GM21526 (cell line): ENCODE measurements around the gene MRGPRG.
"Not testable (repeated sequence)": the region's sequence is repeated elsewhere in the genome, so short reads cannot be mapped to it uniquely, and the experiment has no call there.

ENCODE experiments used
- ATAC-seq: cut with Tn5 transposase; IDR thresholded peaks from one replicate; pipeline ENCODE4 v1.9.1; 2021; ENCODE audit warnings: moderate library complexity; ENCODE audit not compliant: unreplicated experiment, low FRiP score

Gene MRGPRG

GRCh38 chr11:3181725-3182461, 36.7 kb downstream of the MRGPRG start:
- no peak for ATAC-seq

- ATAC-seq = no peak
Observed at GRCh38 chr11:3180869-3181268, 37.7 kb downstream of the MRGPRG start.

GRCh38 chr11:3178349-3178748, 40.3 kb downstream of the MRGPRG start:
- no peak for ATAC-seq

- ATAC-seq = no peak
Observed at GRCh38 chr11:3177931-3178330, 40.7 kb downstream of the MRGPRG start.

- ATAC-seq = no peak
Observed at GRCh38 chr11:3176487-3176886, 42.1 kb downstream of the MRGPRG start.

- ATAC-seq = no peak
Observed at GRCh38 chr11:3175194-3175593, 43.4 kb downstream of the MRGPRG start.

GRCh38 chr11:3174387-3174786, 44.2 kb downstream of the MRGPRG start:
- no peak for ATAC-seq

GRCh38 chr11:3173795-3174194, 44.8 kb downstream of the MRGPRG start:
- no peak for ATAC-seq

GRCh38 chr11:3171931-3172560, 46.6 kb downstream of the MRGPRG start:
- ATAC-seq = no peak

GRCh38 chr11:3170756-3171650, 47.6 kb downstream of the MRGPRG start:
- no peak for ATAC-seq

- ATAC-seq = no peak
Observed at GRCh38 chr11:3170044-3170755, 48.4 kb downstream of the MRGPRG start.

GRCh38 chr11:3169255-3170043, 49.2 kb downstream of the MRGPRG start:
- no peak for ATAC-seq

GRCh38 chr11:3168742-3169254, 49.8 kb downstream of the MRGPRG start:
- not testable (repeated sequence) for ATAC-seq
